Stimulated activated effector memory CD8-positive, alpha-beta T cell treated with anti-CD3 and anti-CD28 coated beads, Interleukin-12 subunit alpha, Interleukin-12 subunit beta, amount 100 ng/mL, for 72 hours (primary cell): ENCODE measurements around the gene SLC5A3.
A peak's percentile ranks its signal among the peaks of the same experiment; 100 is the strongest.

Experiments
- ATAC-seq: fragments of 150-1000 bp; cut with Tn5 transposase; 2 replicates; pipeline ENCODE4 v1.10.0; 2021
- DNase-seq, 2 donors: peaks; one replicate each; pipeline ENCODE4 v3.0.0; 2021 to 2022; ENCODE audit warnings: low spot score in 2 of 2
- H3K27ac Mint-ChIP-seq: one replicate; pipeline ENCODE4 v1.8.0; 2022; ENCODE audit warnings: mild to moderate bottlenecking, mixed read lengths
- H3K36me3 Mint-ChIP-seq: one replicate; pipeline ENCODE4 v1.8.0; 2022; ENCODE audit warnings: mild to moderate bottlenecking, mixed read lengths
- H3K4me1 Mint-ChIP-seq: one replicate; pipeline ENCODE4 v1.8.0; 2022; ENCODE audit warnings: mixed read lengths
- H3K4me3 Mint-ChIP-seq: one replicate; pipeline ENCODE4 v1.8.0; 2022; ENCODE audit warnings: mild to moderate bottlenecking, mixed read lengths
- H3K9me3 Mint-ChIP-seq: one replicate; pipeline ENCODE4 v1.8.0; 2022; ENCODE audit warnings: mixed read lengths

SLC5A3 gene

GRCh38 chr21:34080710-34081109 is 7.3 kb downstream of the SLC5A3 start:
- Mint-ChIP-seq H3K9me3 (no peaks in the 10 kb centered on the region), H3K27ac (no peak overlapping the region)

GRCh38 chr21:34082769-34083168 is 9.4 kb downstream of the SLC5A3 start:
- no peak overlapping the region for H3K27ac Mint-ChIP-seq
- H3K36me3 Mint-ChIP-seq, result peaks cover 31% of the 10 kb centered on the region
- no peak overlapping the region for H3K4me3 Mint-ChIP-seq
- no peaks in the 10 kb centered on the region for H3K9me3 Mint-ChIP-seq
- DNase-seq (no peak), ATAC-seq (no peak)
- H3K4me1 Mint-ChIP-seq, result peaks cover 69% of the 10 kb centered on the region

More at GRCh38 chr21:34080710-34081109, 7.3 kb downstream of the SLC5A3 start:
- Mint-ChIP-seq H3K4me3 (no peak overlapping the region), H3K36me3 (peaks cover 52% of the 10 kb centered on the region), H3K4me1 (peaks cover 90% of the 10 kb centered on the region)
- DNase-seq (no peak), ATAC-seq (no peak)

- no peak overlapping the region for H3K4me3 Mint-ChIP-seq
- H3K27ac Mint-ChIP-seq, result no peak overlapping the region
- ATAC-seq (peak; percentile 29), DNase-seq (no peak)
- peaks cover 63% of the 10 kb centered on the region for H3K4me1 Mint-ChIP-seq
- H3K9me3 Mint-ChIP-seq, result no peaks in the 10 kb centered on the region
- peaks cover 27% of the 10 kb centered on the region for H3K36me3 Mint-ChIP-seq
Measured at GRCh38 chr21:34083357-34083756, 10.0 kb downstream of the SLC5A3 start.

- peak overlapping the region; percentile 23 for H3K27ac Mint-ChIP-seq
- H3K9me3 Mint-ChIP-seq, result no peaks in the 10 kb centered on the region
- DNase-seq (no peak), ATAC-seq (peak; percentile 66)
- peaks cover 12% of the 10 kb centered on the region for H3K36me3 Mint-ChIP-seq
- H3K4me1 Mint-ChIP-seq, result peaks cover 55% of the 10 kb centered on the region
- H3K4me3 Mint-ChIP-seq, result no peak overlapping the region
Measured at GRCh38 chr21:34085129-34085528, 11.8 kb downstream of the SLC5A3 start.

- no peak for DNase-seq
- no peaks in the 10 kb centered on the region for H3K9me3 Mint-ChIP-seq
- H3K36me3 Mint-ChIP-seq, result peaks cover 9% of the 10 kb centered on the region
- peaks cover 45% of the 10 kb centered on the region for H3K4me1 Mint-ChIP-seq
- H3K4me3 Mint-ChIP-seq, result no peak overlapping the region
- no peak overlapping the region for H3K27ac Mint-ChIP-seq
- peak; percentile 77 for ATAC-seq
Measured at GRCh38 chr21:34086887-34087306, 13.5 kb downstream of the SLC5A3 start.

- DNase-seq (no peak), ATAC-seq (no peak)
- H3K4me1 Mint-ChIP-seq, result peaks cover 26% of the 10 kb centered on the region
- H3K9me3 Mint-ChIP-seq, result no peaks in the 10 kb centered on the region
- H3K36me3 Mint-ChIP-seq, result peaks cover 27% of the 10 kb centered on the region
- H3K27ac Mint-ChIP-seq, result no peak overlapping the region
- no peak overlapping the region for H3K4me3 Mint-ChIP-seq
Measured at GRCh38 chr21:34088752-34089151, 15.4 kb downstream of the SLC5A3 start.

- H3K4me1 Mint-ChIP-seq, result peaks cover 24% of the 10 kb centered on the region
- H3K27ac Mint-ChIP-seq, result no peak overlapping the region
- no peaks in the 10 kb centered on the region for H3K9me3 Mint-ChIP-seq
- ATAC-seq, result no peak
- no peak for DNase-seq
- peaks cover 50% of the 10 kb centered on the region for H3K36me3 Mint-ChIP-seq
- H3K4me3 Mint-ChIP-seq, result no peak overlapping the region
Measured at GRCh38 chr21:34091032-34091431, 17.7 kb downstream of the SLC5A3 start.

- H3K36me3 Mint-ChIP-seq, result peaks cover 56% of the 10 kb centered on the region
- no peak overlapping the region for H3K27ac Mint-ChIP-seq
- peaks cover 27% of the 10 kb centered on the region for H3K4me1 Mint-ChIP-seq
- no peak for ATAC-seq
- no peaks in the 10 kb centered on the region for H3K9me3 Mint-ChIP-seq
- DNase-seq, result no peak
- H3K4me3 Mint-ChIP-seq, result no peak overlapping the region
Measured at GRCh38 chr21:34091607-34092006, 18.2 kb downstream of the SLC5A3 start.

- Mint-ChIP-seq H3K36me3 (peaks cover 64% of the 10 kb centered on the region), H3K27ac (no peak overlapping the region), H3K4me1 (peaks cover 33% of the 10 kb centered on the region), H3K4me3 (no peak overlapping the region), H3K9me3 (no peaks in the 10 kb centered on the region)
- DNase-seq, result no peak
- ATAC-seq, result no peak
Measured at GRCh38 chr21:34092262-34092921, 19.0 kb downstream of the SLC5A3 start.

- Mint-ChIP-seq H3K36me3 (peaks cover 71% of the 10 kb centered on the region), H3K4me1 (peaks cover 33% of the 10 kb centered on the region), H3K4me3 (no peak overlapping the region), H3K27ac (no peak overlapping the region), H3K9me3 (no peaks in the 10 kb centered on the region)
- no peak for DNase-seq
- no peak for ATAC-seq
Measured at GRCh38 chr21:34093083-34093482, 19.7 kb downstream of the SLC5A3 start.

- ATAC-seq (no peak), DNase-seq (no peak)
- peaks cover 30% of the 10 kb centered on the region for H3K4me1 Mint-ChIP-seq
- H3K27ac Mint-ChIP-seq, result no peak overlapping the region
- H3K9me3 Mint-ChIP-seq, result no peaks in the 10 kb centered on the region
- H3K4me3 Mint-ChIP-seq, result no peak overlapping the region
- peaks cover 87% of the 10 kb centered on the region for H3K36me3 Mint-ChIP-seq
Measured at GRCh38 chr21:34094949-34095348, 21.6 kb downstream of the SLC5A3 start.

- peaks cover 97% of the 10 kb centered on the region for H3K36me3 Mint-ChIP-seq
Measured at GRCh38 chr21:34097442-34097841, 24.1 kb downstream of the SLC5A3 start.

GRCh38 chr21:34100337-34100736 is 27.0 kb downstream of the SLC5A3 start:
- H3K27ac Mint-ChIP-seq, result peak overlapping the region; percentile 56
- peaks cover 84% of the 10 kb centered on the region for H3K36me3 Mint-ChIP-seq
- no peak overlapping the region for H3K4me3 Mint-ChIP-seq
- H3K4me1 Mint-ChIP-seq, result peaks cover 61% of the 10 kb centered on the region
- DNase-seq, result no peak
- H3K9me3 Mint-ChIP-seq, result no peaks in the 10 kb centered on the region
- no peak for ATAC-seq

More at GRCh38 chr21:34097442-34097841, 24.1 kb downstream of the SLC5A3 start:
- no peak for DNase-seq
- Mint-ChIP-seq H3K27ac (no peak overlapping the region), H3K4me3 (no peak overlapping the region), H3K9me3 (no peaks in the 10 kb centered on the region), H3K4me1 (peaks cover 38% of the 10 kb centered on the region)
- ATAC-seq, result no peak

GRCh38 chr21:34100790-34101189 is 27.4 kb downstream of the SLC5A3 start:
- Mint-ChIP-seq H3K27ac (peak overlapping the region; percentile 56), H3K9me3 (no peaks in the 10 kb centered on the region), H3K4me1 (peaks cover 60% of the 10 kb centered on the region), H3K36me3 (peaks cover 82% of the 10 kb centered on the region), H3K4me3 (no peak overlapping the region)
- DNase-seq (no peak), ATAC-seq (no peak)

GRCh38 chr21:34105947-34106541 is 32.7 kb downstream of the SLC5A3 start:
- Mint-ChIP-seq H3K9me3 (no peaks in the 10 kb centered on the region), H3K36me3 (peaks cover 55% of the 10 kb centered on the region), H3K27ac (no peak overlapping the region), H3K4me3 (no peak overlapping the region), H3K4me1 (peaks cover 61% of the 10 kb centered on the region)
- no peak for DNase-seq
- ATAC-seq, result peak; percentile 66

- ATAC-seq (no peak), DNase-seq (no peak)
- Mint-ChIP-seq H3K36me3 (peaks cover 47% of the 10 kb centered on the region), H3K4me3 (no peak overlapping the region), H3K4me1 (peaks cover 71% of the 10 kb centered on the region), H3K27ac (no peak overlapping the region), H3K9me3 (no peaks in the 10 kb centered on the region)
Measured at GRCh38 chr21:34107606-34108005, 34.2 kb downstream of the SLC5A3 start.
